SK-N-SH treated with all-trans-retinoic acid at 6 μM for 48 hours (cell line): ENCODE measurements around the gene KCTD13.
A peak's percentile ranks its signal among the peaks of the same experiment; 100 is the strongest.
"Not testable (repeated sequence)": the region's sequence is repeated elsewhere in the genome, so short reads cannot be mapped to it uniquely, and the experiment has no call there.

Experiments used
- ATAC-seq: fragments of 200-7000 bp; cut with Tn5 transposase; 3 replicates; pipeline ENCODE4 v1.9.1; 2020; ENCODE audit warnings: mild to moderate bottlenecking, moderate library complexity
- ARNTL ChIP-seq: fragments of 450-650 bp; formaldehyde crosslinking; IDR thresholded peaks from 2 replicates; pipeline ENCODE4 v1.5.0; 2020; ENCODE audit warnings: low read depth, mild to moderate bottlenecking, moderate library complexity, borderline replicate concordance
- BACH2 ChIP-seq: fragments of 250-450 bp; sonication (Bioruptor Pico); IDR thresholded peaks from 2 replicates; pipeline ENCODE4 v1.9.0; 2021; ENCODE audit warnings: mild to moderate bottlenecking, borderline replicate concordance
- CSDC2 ChIP-seq: fragments of 250-450 bp; sonication (Bioruptor Pico); IDR thresholded peaks from 2 replicates; pipeline ENCODE4 v1.5.0; 2020; ENCODE audit warnings: mild to moderate bottlenecking, moderate library complexity
- CSRNP3 ChIP-seq: fragments of 250-450 bp; sonication (Bioruptor Pico); IDR thresholded peaks from 2 replicates; pipeline ENCODE4 v1.5.1; 2021; ENCODE audit warnings: mild to moderate bottlenecking, moderate library complexity
- ESRRG ChIP-seq: fragments of 250-450 bp; sonication (Bioruptor Pico); IDR thresholded peaks from 2 replicates; pipeline ENCODE4 v1.6.1; 2021; ENCODE audit warnings: mild to moderate bottlenecking
- GLIS3 ChIP-seq: fragments of 250-450 bp; sonication (Bioruptor Pico); IDR thresholded peaks from 2 replicates; pipeline ENCODE4 v1.5.0; 2020; ENCODE audit warnings: mild to moderate bottlenecking, moderate library complexity
- ISL1 ChIP-seq: fragments of 250-450 bp; sonication (Bioruptor Pico); IDR thresholded peaks from 2 replicates; pipeline ENCODE4 v2.1.2; 2022; ENCODE audit warnings: mild to moderate bottlenecking, moderate library complexity
- POU6F1 ChIP-seq: fragments of 250-450 bp; sonication (Bioruptor Pico); IDR thresholded peaks from 2 replicates; pipeline ENCODE4 v1.8.0; 2021; ENCODE audit warnings: low read depth, mild to moderate bottlenecking, moderate library complexity, borderline replicate concordance
- PPARA ChIP-seq: fragments of 250-450 bp; sonication (Bioruptor Pico); IDR thresholded peaks from 2 replicates; pipeline ENCODE4 v1.5.0; 2020; ENCODE audit warnings: mild to moderate bottlenecking, borderline replicate concordance
- RARB ChIP-seq: fragments of 250-450 bp; sonication (Bioruptor Pico); IDR thresholded peaks from 2 replicates; pipeline ENCODE4 v1.8.0; 2021; ENCODE audit warnings: mild to moderate bottlenecking, moderate library complexity
- SNAI2 ChIP-seq: fragments of 250-450 bp; sonication (Bioruptor Pico); IDR thresholded peaks from 2 replicates; pipeline ENCODE4 v1.5.0; 2020; ENCODE audit warnings: mild to moderate bottlenecking, moderate library complexity
- TCF4 ChIP-seq: fragments of 250-450 bp; sonication (Bioruptor Pico); IDR thresholded peaks from 2 replicates; pipeline ENCODE4 v1.8.0; 2021; ENCODE audit warnings: mild to moderate bottlenecking, moderate library complexity, borderline replicate concordance
- TOX ChIP-seq: fragments of 250-450 bp; sonication (Bioruptor Pico); IDR thresholded peaks from 2 replicates; pipeline ENCODE4 v1.8.0; 2021; ENCODE audit warnings: mild to moderate bottlenecking, moderate library complexity, borderline replicate concordance
- TSHZ2 ChIP-seq: fragments of 250-450 bp; sonication (Bioruptor Pico); IDR thresholded peaks from 2 replicates; pipeline ENCODE4 v1.5.0; 2020; ENCODE audit warnings: mild to moderate bottlenecking, moderate library complexity
- ZC3H10 ChIP-seq: fragments of 250-450 bp; sonication (Bioruptor Pico); IDR thresholded peaks from 2 replicates; pipeline ENCODE4 v1.5.1; 2021; ENCODE audit warnings: mild to moderate bottlenecking, moderate library complexity
- ZFP3 ChIP-seq: fragments of 250-450 bp; sonication (Bioruptor Pico); IDR thresholded peaks from 2 replicates; pipeline ENCODE4 v1.5.0; 2020; ENCODE audit warnings: mild to moderate bottlenecking, moderate library complexity
- ZNF565 ChIP-seq: fragments of 450-650 bp; formaldehyde crosslinking; conservative IDR thresholded peaks from 2 replicates; pipeline ENCODE4 v1.5.0; 2020; ENCODE audit warnings: low read depth, mild to moderate bottlenecking, moderate library complexity
- ZNF70 ChIP-seq: fragments of 450-650 bp; formaldehyde crosslinking; IDR thresholded peaks from 2 replicates; pipeline ENCODE4 v1.5.0; 2020; ENCODE audit warnings: mild to moderate bottlenecking, moderate library complexity
- ZNF8 ChIP-seq: fragments of 450-650 bp; formaldehyde crosslinking; IDR thresholded peaks from 2 replicates; pipeline ENCODE4 v1.5.0; 2020; ENCODE audit warnings: mild to moderate bottlenecking, moderate library complexity
- TF ChIP-seq, protein P1 (sequence below): fragments of 250-450 bp; sonication (Bioruptor Pico); IDR thresholded peaks from 2 replicates; pipeline ENCODE4 v1.8.0; 2020; ENCODE audit warnings: mild to moderate bottlenecking, moderate library complexity, borderline replicate concordance
- TF ChIP-seq, protein P2 (sequence below): fragments of 250-450 bp; sonication (Bioruptor Pico); IDR thresholded peaks from 2 replicates; pipeline ENCODE4 v1.5.1; 2020; ENCODE audit warnings: low read depth, mild to moderate bottlenecking, moderate library complexity

Gene KCTD13

DNA sequence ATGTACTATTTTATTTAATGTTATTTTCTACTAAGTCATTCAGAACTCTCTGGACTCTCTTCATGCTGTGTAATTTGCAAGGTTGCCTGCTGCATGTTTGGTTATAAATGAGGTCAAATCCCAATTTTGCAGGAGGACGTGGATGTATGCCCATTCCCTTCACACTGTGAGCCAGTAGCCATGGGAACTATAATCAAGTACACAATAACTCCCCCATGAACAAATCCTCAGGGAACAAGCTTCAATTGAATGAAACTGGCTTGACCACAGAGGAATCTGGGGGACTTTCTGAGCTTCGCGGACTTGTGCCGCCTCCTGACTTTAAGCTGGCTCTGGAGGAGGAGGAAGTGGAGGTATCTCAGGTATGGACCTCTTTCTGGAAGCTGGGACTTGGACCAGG, 14.6 kb upstream of the KCTD13 start:
- TF ChIP-seq ZNF8 (CRISPR knock-in tag), result no peak
- no peak for TF ChIP-seq CSRNP3
- no peak for TF ChIP-seq TSHZ2 (CRISPR knock-in tag)
- no peak for TF ChIP-seq SNAI2 (CRISPR knock-in tag)
- TF ChIP-seq GLIS3, result no peak
- TF ChIP-seq TCF4 (CRISPR knock-in tag), result no peak
- TF ChIP-seq RARB (CRISPR knock-in tag), result no peak
- TF ChIP-seq, protein P1, sequence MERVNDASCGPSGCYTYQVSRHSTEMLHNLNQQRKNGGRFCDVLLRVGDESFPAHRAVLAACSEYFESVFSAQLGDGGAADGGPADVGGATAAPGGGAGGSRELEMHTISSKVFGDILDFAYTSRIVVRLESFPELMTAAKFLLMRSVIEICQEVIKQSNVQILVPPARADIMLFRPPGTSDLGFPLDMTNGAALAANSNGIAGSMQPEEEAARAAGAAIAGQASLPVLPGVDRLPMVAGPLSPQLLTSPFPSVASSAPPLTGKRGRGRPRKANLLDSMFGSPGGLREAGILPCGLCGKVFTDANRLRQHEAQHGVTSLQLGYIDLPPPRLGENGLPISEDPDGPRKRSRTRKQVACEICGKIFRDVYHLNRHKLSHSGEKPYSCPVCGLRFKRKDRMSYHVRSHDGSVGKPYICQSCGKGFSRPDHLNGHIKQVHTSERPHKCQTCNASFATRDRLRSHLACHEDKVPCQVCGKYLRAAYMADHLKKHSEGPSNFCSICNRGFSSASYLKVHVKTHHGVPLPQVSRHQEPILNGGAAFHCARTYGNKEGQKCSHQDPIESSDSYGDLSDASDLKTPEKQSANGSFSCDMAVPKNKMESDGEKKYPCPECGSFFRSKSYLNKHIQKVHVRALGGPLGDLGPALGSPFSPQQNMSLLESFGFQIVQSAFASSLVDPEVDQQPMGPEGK, result no peak
- TF ChIP-seq CSDC2 (CRISPR knock-in tag), result no peak
- ATAC-seq, result no peak

GRCh38 chr16:29931750-29932149, 5.7 kb upstream of the KCTD13 start:
- ATAC-seq, result not testable (repeated sequence)

GRCh38 chr16:29927070-29927905, 1.3 kb upstream of the KCTD13 start:
- TF ChIP-seq RARB (CRISPR knock-in tag) (no peak), BACH2 (CRISPR knock-in tag) (no peak), ARNTL (CRISPR knock-in tag) (no peak), GLIS3 (no peak)
- no peak for ATAC-seq

DNA sequence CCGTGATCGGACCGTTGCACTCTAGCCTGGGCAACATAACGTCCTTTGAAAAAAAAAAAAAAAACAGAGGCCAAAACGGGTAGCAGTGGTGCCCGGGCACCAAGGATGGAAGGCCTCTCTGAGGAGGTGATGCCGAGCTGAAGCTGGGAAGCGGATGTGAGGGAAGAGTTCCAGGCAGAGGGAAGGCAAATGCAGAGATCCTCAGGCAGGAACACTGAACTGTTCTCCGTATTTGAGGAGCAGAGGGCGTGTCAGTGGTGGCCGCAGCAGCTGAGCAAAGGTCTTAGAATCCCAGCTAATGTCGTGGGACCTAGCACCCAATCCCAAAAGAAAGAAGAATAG, 656 bp upstream of the KCTD13 start:
- TF ChIP-seq BACH2 (CRISPR knock-in tag) (no peak), ZC3H10 (CRISPR knock-in tag) (no peak)
- TF ChIP-seq, all 23 proteins: peak for 0
- ATAC-seq, result peak; percentile 49

DNA sequence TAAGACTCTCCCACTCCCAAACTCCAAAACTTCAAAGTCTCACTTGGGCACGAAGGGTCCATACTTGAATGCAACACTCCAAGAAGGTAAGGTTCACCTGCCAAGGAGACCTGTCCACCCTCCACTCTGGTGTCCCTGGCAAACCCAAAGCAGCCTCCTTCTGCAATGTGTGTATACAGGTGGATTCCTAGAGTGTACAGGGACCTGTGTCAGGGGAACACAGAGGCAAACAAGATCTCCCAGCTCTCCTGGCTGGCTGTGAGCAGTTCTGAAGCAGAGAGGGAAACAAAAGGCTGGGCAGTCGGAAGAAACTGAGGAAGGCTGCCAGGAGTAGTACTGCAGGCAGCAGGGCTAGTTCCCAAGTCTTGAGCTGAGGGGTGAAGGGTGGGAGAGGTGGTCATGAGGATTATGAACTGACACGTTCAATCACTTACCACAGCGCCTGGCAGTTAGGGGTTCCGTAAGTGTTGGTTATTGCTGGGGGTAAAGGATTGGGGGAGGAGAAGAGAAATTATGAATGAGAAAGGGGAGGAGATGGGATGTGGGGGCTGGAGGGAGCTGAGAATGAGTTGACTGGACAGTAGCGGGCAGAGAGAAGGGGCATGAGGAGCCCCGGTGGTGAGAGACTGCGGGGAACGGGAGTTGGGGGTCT, 795 bp downstream of the KCTD13 start:
- ATAC-seq, result peak; percentile 24
- no peak for TF ChIP-seq ZFP3 (CRISPR knock-in tag)
- no peak for TF ChIP-seq BACH2 (CRISPR knock-in tag)
- no peak for TF ChIP-seq TOX (CRISPR knock-in tag)
- TF ChIP-seq PPARA (CRISPR knock-in tag), result no peak
- TF ChIP-seq CSRNP3, result no peak
- TF ChIP-seq ARNTL (CRISPR knock-in tag), result no peak
- TF ChIP-seq ZNF565 (CRISPR knock-in tag), result no peak
- TF ChIP-seq, protein P1, result no peak
- no peak for TF ChIP-seq ISL1
- TF ChIP-seq, protein P2, sequence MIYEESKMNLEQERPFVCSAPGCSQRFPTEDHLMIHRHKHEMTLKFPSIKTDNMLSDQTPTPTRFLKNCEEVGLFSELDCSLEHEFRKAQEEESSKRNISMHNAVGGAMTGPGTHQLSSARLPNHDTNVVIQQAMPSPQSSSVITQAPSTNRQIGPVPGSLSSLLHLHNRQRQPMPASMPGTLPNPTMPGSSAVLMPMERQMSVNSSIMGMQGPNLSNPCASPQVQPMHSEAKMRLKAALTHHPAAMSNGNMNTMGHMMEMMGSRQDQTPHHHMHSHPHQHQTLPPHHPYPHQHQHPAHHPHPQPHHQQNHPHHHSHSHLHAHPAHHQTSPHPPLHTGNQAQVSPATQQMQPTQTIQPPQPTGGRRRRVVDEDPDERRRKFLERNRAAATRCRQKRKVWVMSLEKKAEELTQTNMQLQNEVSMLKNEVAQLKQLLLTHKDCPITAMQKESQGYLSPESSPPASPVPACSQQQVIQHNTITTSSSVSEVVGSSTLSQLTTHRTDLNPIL (CRISPR knock-in tag), result no peak
- TF ChIP-seq POU6F1, result no peak
- TF ChIP-seq ZNF70, result no peak
- TF ChIP-seq ESRRG (CRISPR knock-in tag), result no peak
